ENCODE data around the gene RPRD2.

The RPRD2 gene

GRCh38 chr1:150507912-150508864, 144.2 kb downstream of the RPRD2 start, which contains the start of gene ECM1:
Gene ECM1, plus strand, starts transcription at chr1:150508109. Its CDS starts 101 bp downstream, at chr1:150508210.
- DNase-seq (ENCODE audit: low spot score): no peak
- TF ChIP-seq CTCF (IDR thresholded peaks at IDR 0.05; ENCODE audit: extremely low read depth, missing control alignments): no peak

GRCh38 chr1:150508982-150509381, 145.0 kb downstream of the RPRD2 start:
- DNase-seq (ENCODE audit: low spot score): no peak
- TF ChIP-seq CTCF (IDR thresholded peaks at IDR 0.05; ENCODE audit: extremely low read depth, missing control alignments): no peak

- no peak for DNase-seq (ENCODE audit: low spot score)
- no peak for TF ChIP-seq CTCF (IDR thresholded peaks at IDR 0.05; ENCODE audit: extremely low read depth, missing control alignments)
Measured at GRCh38 chr1:150511551-150511950, 147.6 kb downstream of the RPRD2 start.

GRCh38 chr1:150511985-150512660, 148.2 kb downstream of the RPRD2 start:
- DNase-seq (ENCODE audit: low spot score): no peak
- TF ChIP-seq CTCF (IDR thresholded peaks at IDR 0.05; ENCODE audit: extremely low read depth, missing control alignments): no peak

GRCh38 chr1:150512846-150513245, 148.9 kb downstream of the RPRD2 start:
- no peak for DNase-seq (ENCODE audit: low spot score)
- no peak for TF ChIP-seq CTCF (IDR thresholded peaks at IDR 0.05; ENCODE audit: extremely low read depth, missing control alignments)

- TF ChIP-seq CTCF (IDR thresholded peaks at IDR 0.05; ENCODE audit: extremely low read depth, missing control alignments): no peak
- no peak for DNase-seq (ENCODE audit: low spot score)
Measured at GRCh38 chr1:150513351-150513791, 149.4 kb downstream of the RPRD2 start.

GRCh38 chr1:150514260-150514659, 150.3 kb downstream of the RPRD2 start:
- TF ChIP-seq CTCF (IDR thresholded peaks at IDR 0.05; ENCODE audit: extremely low read depth, missing control alignments): no peak

More at GRCh38 chr1:150514260-150514659, 150.3 kb downstream of the RPRD2 start:
- DNase-seq (ENCODE audit: low spot score): no peak
